Nephron (organoid): ENCODE measurements around the gene NDUFC1.
A peak's percentile ranks its signal among the peaks of the same experiment; 100 is the strongest.

Source experiments
- H3K27ac Mint-ChIP-seq, 3 experiments: 2 replicates each; pipeline ENCODE4 v1.8.0; 2020; ENCODE audit warnings: mixed read lengths in 3 of 3, mild to moderate bottlenecking in 2 of 3, moderate library complexity in 1 of 3
- H3K27me3 Mint-ChIP-seq: 2 replicates; pipeline ENCODE4 v1.8.0; 2021; ENCODE audit warnings: low read depth, mild to moderate bottlenecking, moderate library complexity, mixed read lengths
- H3K36me3 Mint-ChIP-seq: 2 replicates; pipeline ENCODE4 v1.8.0; 2020; ENCODE audit warnings: low read depth, mixed read lengths
- H3K4me1 Mint-ChIP-seq: 2 replicates; pipeline ENCODE4 v1.8.0; 2020; ENCODE audit warnings: mixed read lengths
- H3K4me3 Mint-ChIP-seq, 3 experiments: 2 replicates each; pipeline ENCODE4 v1.8.0; 2020; ENCODE audit warnings: mild to moderate bottlenecking in 3 of 3, mixed read lengths in 3 of 3, moderate library complexity in 2 of 3
- H3K9me3 Mint-ChIP-seq: 2 replicates; pipeline ENCODE4 v1.8.0; 2020; ENCODE audit warnings: mixed read lengths
- TF ChIP-seq, protein P1 (sequence below), 3 experiments: fragments of 200-600 bp; sonication (generic); IDR thresholded peaks; one replicate each; pipeline ENCODE4 v1.5.0; 2021; ENCODE audit warnings: antibody characterized with exemption in 3 of 3; ENCODE audit not compliant: unreplicated experiment in 3 of 3

The NDUFC1 gene

DNA sequence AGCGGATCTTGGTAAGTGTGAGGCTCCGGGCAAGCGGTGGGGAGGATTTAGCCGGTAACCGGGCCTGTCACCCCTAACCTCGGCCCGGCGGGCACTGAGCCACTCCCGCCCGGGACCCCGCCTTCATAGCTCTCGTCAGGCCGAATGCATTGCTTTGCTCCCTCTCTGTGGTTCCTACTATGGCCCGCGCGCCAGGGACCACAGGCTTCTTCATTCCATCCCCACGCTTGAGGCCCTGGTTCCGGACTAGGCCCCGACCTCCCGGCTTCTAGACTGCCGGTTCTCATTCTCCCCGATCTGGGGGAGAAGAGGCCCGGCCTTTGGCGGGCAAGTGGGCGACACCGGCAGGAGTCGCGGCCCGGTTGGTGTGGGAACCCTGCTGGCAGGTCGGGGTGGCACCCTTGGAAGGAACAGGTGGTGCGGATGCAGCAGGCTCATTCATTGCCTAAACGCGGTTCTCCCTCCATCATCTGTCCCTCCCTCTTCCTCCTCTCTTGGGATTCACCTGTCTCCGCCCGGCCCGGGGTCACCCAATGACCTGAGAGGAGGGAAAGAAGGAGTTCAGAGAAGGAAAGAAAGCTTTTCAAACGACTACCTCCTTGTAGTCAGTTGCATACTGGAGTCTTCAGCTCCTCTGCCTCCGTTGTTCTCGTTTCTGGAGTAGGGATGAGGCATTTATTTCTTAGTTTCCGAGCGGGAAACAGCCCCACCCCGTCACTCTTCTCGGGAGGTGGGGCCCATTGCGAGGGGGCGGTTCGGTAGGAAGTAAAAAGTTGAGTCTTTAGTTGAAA, at the start of gene NDUFC1:
TSS of gene NDUFC1 (minus strand) at position 657 of the 791 bp plus-strand sequence. CDS start 6,679 bp downstream, outside the sequence.
- Mint-ChIP-seq H3K9me3 (peaks cover 9% of the 10 kb centered on the region), H3K4me1 (peaks cover 40% of the 10 kb centered on the region), H3K27me3 (no peaks in the 10 kb centered on the region), H3K27ac (peak within 1 kb of the TSS; percentile 90 to 99 (median 96)), H3K4me3 (peak within 1 kb of the TSS; percentile 98 to 99 (median 98)), H3K36me3 (peaks cover 34% of the 10 kb centered on the region)
- TF ChIP-seq, protein P1, sequence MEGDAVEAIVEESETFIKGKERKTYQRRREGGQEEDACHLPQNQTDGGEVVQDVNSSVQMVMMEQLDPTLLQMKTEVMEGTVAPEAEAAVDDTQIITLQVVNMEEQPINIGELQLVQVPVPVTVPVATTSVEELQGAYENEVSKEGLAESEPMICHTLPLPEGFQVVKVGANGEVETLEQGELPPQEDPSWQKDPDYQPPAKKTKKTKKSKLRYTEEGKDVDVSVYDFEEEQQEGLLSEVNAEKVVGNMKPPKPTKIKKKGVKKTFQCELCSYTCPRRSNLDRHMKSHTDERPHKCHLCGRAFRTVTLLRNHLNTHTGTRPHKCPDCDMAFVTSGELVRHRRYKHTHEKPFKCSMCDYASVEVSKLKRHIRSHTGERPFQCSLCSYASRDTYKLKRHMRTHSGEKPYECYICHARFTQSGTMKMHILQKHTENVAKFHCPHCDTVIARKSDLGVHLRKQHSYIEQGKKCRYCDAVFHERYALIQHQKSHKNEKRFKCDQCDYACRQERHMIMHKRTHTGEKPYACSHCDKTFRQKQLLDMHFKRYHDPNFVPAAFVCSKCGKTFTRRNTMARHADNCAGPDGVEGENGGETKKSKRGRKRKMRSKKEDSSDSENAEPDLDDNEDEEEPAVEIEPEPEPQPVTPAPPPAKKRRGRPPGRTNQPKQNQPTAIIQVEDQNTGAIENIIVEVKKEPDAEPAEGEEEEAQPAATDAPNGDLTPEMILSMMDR (IDR thresholded peaks at IDR 0.05; ENCODE audit: unreplicated experiment in 3 of 3) = peak; percentile 7 to 21 (median 15)

DNA sequence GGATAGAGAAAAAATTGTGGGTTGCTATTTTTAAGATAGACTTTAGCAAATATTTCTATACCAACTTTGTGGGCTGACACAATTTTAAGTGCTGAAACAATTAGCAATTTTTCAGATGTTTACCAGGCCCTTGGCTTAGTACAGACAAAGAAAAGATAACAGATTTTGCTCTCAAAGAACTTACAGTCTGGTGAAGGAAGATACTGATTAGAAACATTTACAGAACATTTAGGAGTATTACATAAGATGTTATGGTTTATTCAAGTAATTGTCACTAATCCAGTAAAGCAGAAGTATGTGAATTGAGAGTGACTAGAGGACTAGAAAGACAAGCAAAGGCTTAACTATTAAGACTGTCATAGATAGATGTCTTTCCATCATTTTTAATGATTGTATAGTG, 35.3 kb upstream of the NDUFC1 start:
- TF ChIP-seq, protein P1 (IDR thresholded peaks at IDR 0.05; ENCODE audit: unreplicated experiment in 3 of 3) = no peak
- Mint-ChIP-seq H3K4me3 (no peak overlapping the region), H3K4me1 (no peaks in the 10 kb centered on the region), H3K36me3 (peaks cover 56% of the 10 kb centered on the region), H3K27me3 (no peaks in the 10 kb centered on the region), H3K9me3 (no peaks in the 10 kb centered on the region), H3K27ac (no peak overlapping the region)

DNA sequence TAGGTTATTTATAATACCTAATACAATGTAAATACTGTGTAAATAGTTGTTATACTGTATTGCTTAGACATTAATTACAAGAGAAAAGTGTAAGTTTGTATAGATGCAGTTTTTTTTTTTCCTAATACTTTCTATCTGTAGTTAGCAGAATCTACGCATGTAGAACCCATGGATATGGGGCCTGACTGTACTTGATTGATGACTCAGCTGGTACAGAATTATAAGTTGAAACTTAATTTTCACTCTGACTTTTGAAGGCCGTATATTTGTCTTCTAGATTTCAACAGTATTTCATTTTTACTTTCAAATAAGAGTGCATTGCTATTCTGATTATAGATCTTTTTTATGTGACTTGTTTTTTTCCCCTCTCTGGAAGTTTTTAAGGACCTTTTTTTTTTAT, 30.8 kb upstream of the NDUFC1 start:
- peaks cover 5% of the 10 kb centered on the region for H3K9me3 Mint-ChIP-seq
- no peaks in the 10 kb centered on the region for H3K4me1 Mint-ChIP-seq
- no peaks in the 10 kb centered on the region for H3K27me3 Mint-ChIP-seq
- TF ChIP-seq, protein P1 (IDR thresholded peaks at IDR 0.05; ENCODE audit: unreplicated experiment in 3 of 3) = no peak
- no peak overlapping the region for H3K4me3 Mint-ChIP-seq
- peaks cover 55% of the 10 kb centered on the region for H3K36me3 Mint-ChIP-seq
- H3K27ac Mint-ChIP-seq = no peak overlapping the region

DNA sequence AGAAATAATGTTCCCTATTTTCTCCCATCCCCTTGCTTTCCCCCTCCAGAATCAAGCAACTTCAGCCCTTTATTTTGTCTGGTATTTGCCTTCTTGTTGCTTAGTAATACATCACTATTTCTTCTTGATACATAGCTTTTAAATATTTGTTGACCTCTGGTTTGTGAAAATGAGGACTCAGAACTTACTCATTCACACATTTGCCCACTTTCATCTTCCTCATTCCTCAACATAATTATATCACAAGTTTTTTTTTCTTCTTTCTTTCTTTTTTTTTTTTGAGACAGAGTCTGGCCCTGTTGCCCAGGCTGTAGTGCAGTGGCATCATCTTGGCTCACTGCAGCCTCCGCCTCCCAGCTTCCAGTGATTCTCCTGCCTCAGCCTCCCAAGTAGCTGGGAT, 28.9 kb upstream of the NDUFC1 start:
- Mint-ChIP-seq H3K4me3 (no peak overlapping the region), H3K27ac (no peak overlapping the region), H3K27me3 (no peaks in the 10 kb centered on the region), H3K4me1 (no peaks in the 10 kb centered on the region), H3K36me3 (peaks cover 51% of the 10 kb centered on the region), H3K9me3 (peaks cover 5% of the 10 kb centered on the region)
- TF ChIP-seq, protein P1 (IDR thresholded peaks at IDR 0.05; ENCODE audit: unreplicated experiment in 3 of 3) = no peak

DNA sequence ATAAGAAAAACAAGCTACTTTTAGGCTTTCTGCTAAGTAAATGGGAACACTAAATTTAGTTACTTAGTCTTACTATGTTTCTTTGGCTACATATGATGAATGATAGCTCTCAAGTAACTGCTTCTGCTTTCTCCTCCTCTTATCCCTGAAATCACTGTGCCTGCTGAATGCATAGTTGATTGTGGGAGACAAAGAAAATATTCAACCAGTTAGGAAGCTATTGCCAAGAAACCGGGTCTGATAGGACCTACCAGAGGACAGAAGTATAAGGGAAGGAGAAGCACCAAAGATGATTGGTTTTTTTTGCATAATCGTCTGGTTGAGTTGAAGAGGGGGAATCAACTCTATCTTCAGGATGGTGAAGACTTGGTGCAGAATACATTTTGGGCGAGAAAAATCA, 28.0 kb upstream of the NDUFC1 start:
- H3K4me1 Mint-ChIP-seq = no peaks in the 10 kb centered on the region
- H3K27ac Mint-ChIP-seq = no peak overlapping the region

More for the DNA sequence above, 28.0 kb upstream of the NDUFC1 start:
- Mint-ChIP-seq H3K36me3 (peaks cover 44% of the 10 kb centered on the region), H3K27me3 (no peaks in the 10 kb centered on the region), H3K4me3 (no peak overlapping the region), H3K9me3 (peaks cover 5% of the 10 kb centered on the region)
- TF ChIP-seq, protein P1 (IDR thresholded peaks at IDR 0.05; ENCODE audit: unreplicated experiment in 3 of 3) = no peak
